Measurements from ENCODE around the gene SLC5A11. TPM values are rescaled to one million over a fixed set of nuclear protein-coding genes. Genes with fewer than 3 reads are reported as not detected.
A peak's percentile ranks its signal among the peaks of the same experiment; 100 is the strongest.

Gene SLC5A11
- total RNA-seq, 1 experiment from 2014 or later: 0.51 TPM

DNA sequence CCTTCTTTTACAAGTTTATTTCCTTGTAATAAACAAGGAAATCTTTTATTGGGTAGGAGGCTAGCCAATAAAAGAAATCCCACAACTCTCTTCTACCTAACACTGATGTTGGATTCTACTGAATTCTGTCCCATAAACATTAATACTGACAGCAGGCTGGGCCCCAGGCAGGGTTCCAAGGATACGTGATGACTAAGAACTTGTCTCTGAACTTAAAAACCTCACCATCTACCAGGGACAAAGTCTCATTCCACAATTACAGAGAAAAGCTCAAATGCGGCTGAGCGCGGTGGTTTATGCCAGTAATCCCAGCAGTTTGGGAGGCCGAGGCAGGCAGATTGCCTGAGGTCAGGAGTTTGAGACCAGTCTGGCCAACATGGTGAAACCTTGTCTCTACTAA is 104.5 kb downstream of the SLC5A11 start:
- H3K9me2 ChIP-seq (replicated peaks; ENCODE audit: low read length): no peaks in the 10 kb centered on the region
- H3K4me3 ChIP-seq (ENCODE audit: low read length): no peak overlapping the region
- H3K4me2 ChIP-seq (ENCODE audit: low read length): no peak overlapping the region
- ChIA-PET POLR2A (ENCODE audit: unreplicated experiment) (no interaction called here), CTCF (interaction anchor here (0.8 kb wide), 1 partner anchor 65 kb away, joined by 5 read pairs; no protein-coding TSS in a partner anchor)
- peaks cover 18% of the 10 kb centered on the region; the same call in 1 of the 2 replicates for H3K36me3 ChIP-seq (ENCODE audit: low read depth, low read length)
- no peak overlapping the region for H2AFZ ChIP-seq (ENCODE audit: low read length)
- no peaks in the 10 kb centered on the region for H3K79me2 ChIP-seq (ENCODE audit: low read length)
- intact Hi-C loops (cut with micrococcal nuclease): no loop called here
- no peaks in the 10 kb centered on the region for H3K9me3 ChIP-seq (ENCODE audit: low read length)
- no peaks in the 10 kb centered on the region for H3K4me1 ChIP-seq (ENCODE audit: insufficient read depth, low read length)
- no peaks in the 10 kb centered on the region for H3K27me3 ChIP-seq (ENCODE audit: low read length)
- H3K9ac ChIP-seq (ENCODE audit: low read length): no peak overlapping the region
- DNase-seq (peak; percentile 15), ATAC-seq (0 out of 2 replicates have a peak, but pooled peaks have one; percentile 15)
- no TSS peak for BruUV-seq (replicated peaks)
- no peaks in the 10 kb centered on the region for H3F3A ChIP-seq (ENCODE audit: low read length, unreplicated experiment)
- TF ChIP-seq EZH2 (IDR thresholded peaks at IDR 0.05; ENCODE audit: low read length, unreplicated experiment) (no peak), EZH2phosphoT487 (IDR thresholded peaks at IDR 0.05; ENCODE audit: borderline replicate concordance, low read length) (no peak)
- TF ChIP-seq, protein P1, sequence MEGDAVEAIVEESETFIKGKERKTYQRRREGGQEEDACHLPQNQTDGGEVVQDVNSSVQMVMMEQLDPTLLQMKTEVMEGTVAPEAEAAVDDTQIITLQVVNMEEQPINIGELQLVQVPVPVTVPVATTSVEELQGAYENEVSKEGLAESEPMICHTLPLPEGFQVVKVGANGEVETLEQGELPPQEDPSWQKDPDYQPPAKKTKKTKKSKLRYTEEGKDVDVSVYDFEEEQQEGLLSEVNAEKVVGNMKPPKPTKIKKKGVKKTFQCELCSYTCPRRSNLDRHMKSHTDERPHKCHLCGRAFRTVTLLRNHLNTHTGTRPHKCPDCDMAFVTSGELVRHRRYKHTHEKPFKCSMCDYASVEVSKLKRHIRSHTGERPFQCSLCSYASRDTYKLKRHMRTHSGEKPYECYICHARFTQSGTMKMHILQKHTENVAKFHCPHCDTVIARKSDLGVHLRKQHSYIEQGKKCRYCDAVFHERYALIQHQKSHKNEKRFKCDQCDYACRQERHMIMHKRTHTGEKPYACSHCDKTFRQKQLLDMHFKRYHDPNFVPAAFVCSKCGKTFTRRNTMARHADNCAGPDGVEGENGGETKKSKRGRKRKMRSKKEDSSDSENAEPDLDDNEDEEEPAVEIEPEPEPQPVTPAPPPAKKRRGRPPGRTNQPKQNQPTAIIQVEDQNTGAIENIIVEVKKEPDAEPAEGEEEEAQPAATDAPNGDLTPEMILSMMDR (conservative IDR thresholded peaks at IDR 0.05; ENCODE audit: low read depth, low read length): no peak
- no peak overlapping the region for H3K27ac ChIP-seq (ENCODE audit: low read length)
- no peaks in the 10 kb centered on the region for H4K20me1 ChIP-seq (ENCODE audit: low read length)

DNA sequence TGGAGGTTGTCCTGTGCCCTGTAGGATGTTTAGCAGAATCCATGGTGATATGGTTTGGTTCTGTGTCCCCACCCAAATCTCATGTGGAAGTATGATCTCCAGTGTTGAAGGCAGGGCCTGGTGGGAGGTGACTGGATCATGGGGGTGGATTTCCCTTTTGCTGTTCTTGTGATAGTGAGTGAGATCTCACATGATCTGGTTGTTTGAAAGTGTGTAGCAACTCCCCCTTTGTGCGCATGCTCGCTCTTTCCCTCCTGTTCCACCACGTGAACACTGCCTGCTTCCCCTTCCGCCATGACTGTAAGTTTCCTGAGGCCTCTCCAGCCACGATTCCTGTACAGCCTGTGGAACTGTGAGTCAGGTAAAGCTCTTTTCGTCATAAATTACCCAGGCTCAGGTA is 107.5 kb downstream of the SLC5A11 start:
- no peaks in the 10 kb centered on the region for H3K79me2 ChIP-seq (ENCODE audit: low read length)
- TF ChIP-seq, protein P1 (conservative IDR thresholded peaks at IDR 0.05; ENCODE audit: low read depth, low read length): no peak
- TF ChIP-seq EZH2 (IDR thresholded peaks at IDR 0.05; ENCODE audit: low read length, unreplicated experiment) (no peak), EZH2phosphoT487 (IDR thresholded peaks at IDR 0.05; ENCODE audit: borderline replicate concordance, low read length) (no peak)
- no peak overlapping the region for H3K4me2 ChIP-seq (ENCODE audit: low read length)
- H3K36me3 ChIP-seq (ENCODE audit: low read depth, low read length): peaks cover 13% of the 10 kb centered on the region; the same call in 1 of the 2 replicates
- H3K9me2 ChIP-seq (replicated peaks; ENCODE audit: low read length): no peaks in the 10 kb centered on the region
- ChIA-PET CTCF (no interaction called here), POLR2A (ENCODE audit: unreplicated experiment) (no interaction called here)
- H2AFZ ChIP-seq (ENCODE audit: low read length): no peak overlapping the region
- H3F3A ChIP-seq (ENCODE audit: low read length, unreplicated experiment): no peaks in the 10 kb centered on the region
- no peak overlapping the region for H3K4me3 ChIP-seq (ENCODE audit: low read length)
- H3K4me1 ChIP-seq (ENCODE audit: insufficient read depth, low read length): no peaks in the 10 kb centered on the region
- DNase-seq (no peak), ATAC-seq (no peak)
- H3K27ac ChIP-seq (ENCODE audit: low read length): no peak overlapping the region
- no peaks in the 10 kb centered on the region for H3K27me3 ChIP-seq (ENCODE audit: low read length)
- no TSS peak for BruUV-seq (replicated peaks)
- no peaks in the 10 kb centered on the region for H3K9me3 ChIP-seq (ENCODE audit: low read length)
- intact Hi-C loops (cut with micrococcal nuclease): no loop called here
- H4K20me1 ChIP-seq (ENCODE audit: low read length): no peaks in the 10 kb centered on the region
- H3K9ac ChIP-seq (ENCODE audit: low read length): no peak overlapping the region

DNA sequence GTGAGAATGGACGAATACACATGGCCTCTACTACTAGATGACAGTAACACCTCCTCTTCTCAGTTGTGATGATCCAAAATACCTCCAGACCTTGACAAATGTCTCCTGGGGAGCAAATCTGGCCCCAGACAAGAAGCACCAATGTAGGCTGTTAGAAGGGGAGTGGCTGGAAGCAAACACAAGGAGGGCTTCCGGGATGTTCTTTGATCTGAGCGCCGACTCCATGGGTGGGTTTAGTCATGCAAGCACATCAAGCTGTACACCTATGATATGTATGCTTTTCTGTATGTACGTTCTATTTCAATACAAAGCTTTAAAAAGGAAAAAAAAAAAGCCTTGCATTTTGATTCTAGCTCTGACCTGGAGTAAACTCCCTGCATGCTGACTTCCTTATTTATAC is 108.0 kb downstream of the SLC5A11 start:
- POLR2A ChIA-PET (ENCODE audit: unreplicated experiment): no interaction called here
- no peak overlapping the region for H3K4me2 ChIP-seq (ENCODE audit: low read length)
- H4K20me1 ChIP-seq (ENCODE audit: low read length): no peaks in the 10 kb centered on the region
- no peak for ATAC-seq
- BruUV-seq (replicated peaks): no TSS peak
- no peak overlapping the region for H3K4me3 ChIP-seq (ENCODE audit: low read length)
- TF ChIP-seq EZH2 (IDR thresholded peaks at IDR 0.05; ENCODE audit: low read length, unreplicated experiment): no peak
- TF ChIP-seq, protein P1 (conservative IDR thresholded peaks at IDR 0.05; ENCODE audit: low read depth, low read length): no peak
- TF ChIP-seq EZH2phosphoT487 (IDR thresholded peaks at IDR 0.05; ENCODE audit: borderline replicate concordance, low read length): no peak
- no peaks in the 10 kb centered on the region for H3K9me3 ChIP-seq (ENCODE audit: low read length)
- H3K27ac ChIP-seq (ENCODE audit: low read length): no peak overlapping the region
- no peak for DNase-seq
- H3K27me3 ChIP-seq (ENCODE audit: low read length): no peaks in the 10 kb centered on the region
- no peaks in the 10 kb centered on the region for H3K9me2 ChIP-seq (replicated peaks; ENCODE audit: low read length)
- no peak overlapping the region for H3K9ac ChIP-seq (ENCODE audit: low read length)
- H3K79me2 ChIP-seq (ENCODE audit: low read length): no peaks in the 10 kb centered on the region
- intact Hi-C loops (cut with micrococcal nuclease): no loop called here
- no peak overlapping the region for H2AFZ ChIP-seq (ENCODE audit: low read length)
- H3F3A ChIP-seq (ENCODE audit: low read length, unreplicated experiment): no peaks in the 10 kb centered on the region
- no peaks in the 10 kb centered on the region for H3K4me1 ChIP-seq (ENCODE audit: insufficient read depth, low read length)
- CTCF ChIA-PET: no interaction called here
- H3K36me3 ChIP-seq (ENCODE audit: low read depth, low read length): peaks cover 13% of the 10 kb centered on the region; the same call in 1 of the 2 replicates
